NCI-H2196 treated with DMSO at 0.1 percent for 48 hours (cell line): ENCODE results near the gene FBXO30.

Experiments
- DNase-seq: peaks from one replicate; lab custom pipeline; 2025; ENCODE audit not compliant: unreplicated experiment; lab: John Stamatoyannopoulos, UW

FBXO30 gene

DNA sequence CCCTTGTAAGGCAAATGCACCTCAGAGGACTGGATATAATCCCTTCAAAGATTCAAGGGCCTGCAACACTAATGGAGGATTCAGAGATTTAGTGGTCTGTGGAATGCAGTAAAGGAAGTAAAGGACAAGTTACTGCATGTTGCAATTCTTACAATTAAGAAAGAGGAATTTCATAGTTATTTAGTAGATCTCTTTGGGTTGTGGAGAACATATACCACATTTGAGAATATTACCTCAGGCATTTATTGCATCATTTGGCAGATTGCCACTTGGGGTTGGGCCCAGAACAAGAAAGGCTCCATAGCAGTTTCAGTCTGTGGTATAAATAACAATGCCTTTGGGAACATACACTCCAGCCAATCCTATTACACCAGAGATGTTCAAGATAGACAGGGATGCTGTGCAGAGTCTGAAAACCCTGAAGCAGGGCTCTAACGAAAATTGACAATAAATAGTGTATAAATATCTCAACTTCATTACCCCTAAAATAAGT, 58.4 kb downstream of the FBXO30 start:
- DNase-seq = no peak

DNA sequence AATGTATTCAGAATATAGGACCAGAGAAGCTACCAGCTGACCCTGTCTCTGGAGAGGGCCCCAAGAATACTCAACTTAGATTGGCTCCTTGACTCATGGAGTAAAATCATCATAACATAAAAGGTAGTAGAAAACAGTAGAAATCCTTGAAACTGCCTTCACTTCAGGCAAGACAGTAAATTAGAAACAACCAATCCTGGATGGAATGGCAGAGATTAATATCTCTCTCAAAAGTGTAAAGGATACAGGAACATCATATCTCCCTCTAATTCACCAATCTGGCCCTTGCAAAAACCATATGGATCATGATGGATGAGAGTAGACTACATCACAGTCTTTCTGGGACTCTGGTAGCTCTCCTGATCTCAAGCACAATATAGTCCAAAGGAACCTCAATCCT, 58.9 kb downstream of the FBXO30 start:
- DNase-seq = no peak

DNA sequence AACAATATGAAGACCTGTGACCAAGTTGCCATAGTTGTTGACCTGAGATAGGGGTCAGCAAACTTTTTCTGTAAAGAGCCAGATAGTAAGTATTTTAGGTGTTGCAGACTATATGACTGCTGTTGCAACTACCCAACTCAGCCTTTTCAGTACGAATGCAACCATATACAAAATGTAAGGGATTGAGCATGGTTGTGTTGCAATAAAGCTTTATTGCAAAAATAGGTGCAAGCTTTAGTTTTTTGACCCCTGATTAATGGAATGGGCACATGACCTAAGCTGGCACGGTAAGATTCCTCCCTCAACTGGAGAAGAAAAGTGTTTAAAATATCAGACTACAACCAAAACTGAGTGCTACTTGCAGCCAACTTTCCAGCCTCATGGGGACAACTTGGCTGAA, 62.0 kb downstream of the FBXO30 start:
- DNase-seq = no peak

DNA sequence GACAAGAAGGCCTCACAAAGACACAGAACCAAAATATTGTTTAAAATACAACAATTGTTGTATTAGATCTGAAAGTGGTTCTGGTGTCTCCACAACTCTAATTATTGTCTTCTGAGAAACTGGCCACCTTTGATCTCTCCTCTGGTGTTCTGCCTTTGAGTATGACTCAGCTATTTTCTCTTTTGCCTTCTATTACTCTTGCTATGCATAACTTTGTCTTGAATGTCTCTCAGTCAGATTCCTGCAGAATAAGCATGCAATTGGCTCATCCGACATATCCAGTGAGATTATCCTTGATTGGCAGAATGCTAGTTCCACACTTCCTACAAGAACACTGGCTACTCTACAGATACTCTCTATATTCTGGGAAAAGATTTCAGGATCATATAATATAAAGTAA, 65.0 kb downstream of the FBXO30 start:
- DNase-seq = no peak

DNA sequence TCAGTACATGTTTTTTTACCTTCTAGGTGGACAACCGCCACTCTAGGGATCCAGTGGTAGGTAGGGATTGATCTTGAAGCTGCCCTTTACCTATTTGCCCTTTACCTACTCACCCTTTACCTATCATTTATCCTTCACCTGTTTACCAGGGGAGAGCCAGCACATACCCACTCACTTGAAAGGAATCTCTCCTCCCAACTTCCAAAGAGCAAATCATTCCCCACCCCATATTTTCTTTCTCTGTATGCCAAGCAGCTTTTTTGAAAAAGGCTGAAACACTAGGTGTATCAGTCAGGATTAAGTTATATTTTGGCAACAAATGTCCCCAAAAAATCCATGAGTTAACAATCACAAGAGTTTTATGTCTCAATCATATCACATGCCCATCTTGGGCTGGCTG, 68.7 kb downstream of the FBXO30 start:
- DNase-seq = no peak

DNA sequence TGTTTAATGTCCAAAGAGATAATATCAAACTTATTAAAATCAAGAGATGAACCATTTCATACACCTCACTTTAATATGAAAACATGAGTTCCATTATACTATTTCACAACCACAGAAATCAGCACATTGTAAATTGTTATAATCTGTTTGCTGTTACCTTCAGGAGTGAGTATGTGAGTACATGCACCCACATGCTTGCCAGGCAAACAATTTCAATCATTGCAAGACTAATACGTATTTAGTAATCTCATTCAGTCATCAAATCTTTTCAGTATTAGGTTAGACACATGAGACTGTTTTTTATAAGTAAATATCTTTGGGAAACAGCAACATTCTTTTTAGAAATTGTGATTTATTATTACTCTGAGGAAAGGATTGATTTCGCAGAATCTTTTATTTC, 70.0 kb downstream of the FBXO30 start:
- DNase-seq = no peak
